CD14-positive monocyte (primary cell): ENCODE data around the gene BASP1. TPM values are rescaled to one million over a fixed set of nuclear protein-coding genes. Genes with fewer than 3 reads are reported as not detected.

Source experiments
- DNase-seq, 3 donors: peaks; one replicate each; pipeline ENCODE4 v3.0.0-alpha.2; 2011 to 2022
- H2AFZ ChIP-seq: 2 replicates; pipeline ENCODE4 v1.6.0; 2012; ENCODE audit warnings: mild to moderate bottlenecking, low read depth, low read length, inconsistent platforms; ENCODE audit not compliant: insufficient read depth, poor library complexity, severe bottlenecking
- H3K27ac ChIP-seq, 2 donors: 1 replicate in 1 of 2; 2 replicates in 1 of 2; pipeline ENCODE4 v1.5.1; 2012 to 2013; ENCODE audit warnings: low read length in 2 of 2, control low read depth in 1 of 2, inconsistent platforms in 1 of 2, low read depth in 1 of 2, mild to moderate bottlenecking in 1 of 2
- H3K27me3 ChIP-seq, 2 donors: one replicate each; pipeline versions ENCODE4 v1.6.0 to v1.6.1; 2011 to 2013; ENCODE audit warnings: low read length in 2 of 2; ENCODE audit not compliant: control insufficient read depth in 2 of 2, insufficient read depth in 2 of 2
- H3K36me3 ChIP-seq, 2 donors: replicated peaks in 1 of 2; 1 replicate in 1 of 2; 2 replicates in 1 of 2; pipeline versions ENCODE4 v1.5.1 to v1.6.1; 2012 to 2013; ENCODE audit warnings: low read length in 2 of 2, control low read depth in 1 of 2, inconsistent platforms in 1 of 2, mild to moderate bottlenecking in 1 of 2; ENCODE audit not compliant: insufficient read depth in 2 of 2, control insufficient read depth in 1 of 2
- H3K4me1 ChIP-seq, 2 donors: 1 replicate in 1 of 2; 2 replicates in 1 of 2; pipeline versions ENCODE4 v1.5.1 to v1.6.1; 2012 to 2013; ENCODE audit warnings: low read length in 2 of 2, control low read depth in 1 of 2, inconsistent platforms in 1 of 2, mild to moderate bottlenecking in 1 of 2, moderate library complexity in 1 of 2; ENCODE audit not compliant: insufficient read depth in 2 of 2, control insufficient read depth in 1 of 2
- H3K4me2 ChIP-seq: replicated peaks from 2 replicates; pipeline ENCODE3; 2012; ENCODE audit warnings: low read length, moderate library complexity, mild to moderate bottlenecking; ENCODE audit not compliant: poor library complexity, severe bottlenecking; ENCODE audit errors: extremely low read depth
- H3K4me3 ChIP-seq, 3 experiments: fragments of 200-600 bp in 1 of 3; sonication (generic) in 1 of 3; replicated peaks in 1 of 3; 1 replicate in 2 of 3; 2 replicates in 1 of 3; pipeline ENCODE4 v1.5.1; 2011 to 2013; ENCODE audit warnings: low read length in 3 of 3, mild to moderate bottlenecking in 3 of 3, control low read depth in 2 of 3, low read depth in 2 of 3, inconsistent platforms in 1 of 3, moderate library complexity in 1 of 3
- H3K79me2 ChIP-seq: 2 replicates; pipeline ENCODE4 v1.6.0; 2012; ENCODE audit warnings: mild to moderate bottlenecking, control low read depth, inconsistent platforms, low read length, moderate library complexity; ENCODE audit not compliant: insufficient read depth
- H3K9ac ChIP-seq: 2 replicates; pipeline ENCODE4 v1.6.0; 2017; ENCODE audit warnings: low read length, mild to moderate bottlenecking; ENCODE audit not compliant: insufficient read depth, poor library complexity, severe bottlenecking
- H3K9me3 ChIP-seq, 2 donors: replicated peaks in 1 of 2; 1 replicate in 1 of 2; 2 replicates in 1 of 2; pipeline versions ENCODE4 v1.5.1 to v1.6.1; 2012 to 2013; ENCODE audit warnings: low read length in 2 of 2, control low read depth in 1 of 2; ENCODE audit not compliant: control insufficient read depth in 1 of 2, insufficient read depth in 1 of 2
- H4K20me1 ChIP-seq: 2 replicates; pipeline ENCODE4 v1.6.0; 2012; ENCODE audit warnings: mild to moderate bottlenecking, low read length, control low read depth, moderate library complexity; ENCODE audit not compliant: insufficient read depth
- H3K27ac Mint-ChIP-seq, 7 donors: one replicate each; pipeline ENCODE4 v1.8.0; 2020; ENCODE audit warnings: mild to moderate bottlenecking in 7 of 7, mixed read lengths in 7 of 7, moderate library complexity in 6 of 7, inconsistent platforms in 2 of 7
- H3K27me3 Mint-ChIP-seq, 3 donors: one replicate each; pipeline ENCODE4 v1.8.0; 2021 to 2022; ENCODE audit warnings: low read depth in 3 of 3, mild to moderate bottlenecking in 3 of 3, mixed read lengths in 3 of 3, moderate library complexity in 3 of 3, inconsistent platforms in 1 of 3
- H3K36me3 Mint-ChIP-seq, 2 donors: one replicate each; pipeline ENCODE4 v1.8.0; 2020; ENCODE audit warnings: mixed read lengths in 2 of 2, inconsistent platforms in 1 of 2, mild to moderate bottlenecking in 1 of 2
- H3K4me1 Mint-ChIP-seq: one replicate; pipeline ENCODE4 v1.8.0; 2020; ENCODE audit warnings: mild to moderate bottlenecking, mixed read lengths
- H3K4me3 Mint-ChIP-seq, 2 donors: one replicate each; pipeline ENCODE4 v1.8.0; 2020; ENCODE audit warnings: mild to moderate bottlenecking in 2 of 2, mixed read lengths in 2 of 2, moderate library complexity in 1 of 2
- H3K9me3 Mint-ChIP-seq, 7 donors: one replicate each; pipeline ENCODE4 v1.8.0; 2020 to 2022; ENCODE audit warnings: mixed read lengths in 7 of 7, mild to moderate bottlenecking in 6 of 7, moderate library complexity in 6 of 7, inconsistent platforms in 2 of 7
- WGBS: methylation state at CpG from one replicate; pipeline ENCODE4 v1.1.5; 2013; ENCODE audit warnings: missing lambda C conversion rate; ENCODE audit not compliant: insufficient coverage; 5-methylcytosine and 5-hydroxymethylcytosine counted together
- intact Hi-C, 2 donors: fragments of 100-400 bp; cut with micrococcal nuclease; formaldehyde crosslinking; loops; one replicate each; pipeline versions ENCODE4 v1.15.0 to v1.15.1; 2023
- polyA plus RNA-seq, 3 donors: library from polyadenylated mRNA; depleted of rRNA in 1 of 3; unstranded in 2 of 3; stranded (reverse) in 1 of 3; fragments of 300-500 nt in 2 of 3; fragments of >200 nt in 1 of 3; fragmentation: Illumina TruSeq in 2 of 3; gene quantifications; 1 replicate in 2 of 3; 2 replicates in 1 of 3; pipeline ENCODE4 v1.2.3, GENCODE V29; 2012 to 2021
- TF ChIP-seq, protein P1 (sequence below): fragments of 200-600 bp; IDR thresholded peaks from one replicate; pipeline ENCODE4 v1.8.0; 2022; ENCODE audit warnings: antibody characterized with exemption, mild to moderate bottlenecking

The BASP1 gene
- polyA plus RNA-seq, 3 donors = 23.7 to 61.6 (median 36.6) TPM

DNA sequence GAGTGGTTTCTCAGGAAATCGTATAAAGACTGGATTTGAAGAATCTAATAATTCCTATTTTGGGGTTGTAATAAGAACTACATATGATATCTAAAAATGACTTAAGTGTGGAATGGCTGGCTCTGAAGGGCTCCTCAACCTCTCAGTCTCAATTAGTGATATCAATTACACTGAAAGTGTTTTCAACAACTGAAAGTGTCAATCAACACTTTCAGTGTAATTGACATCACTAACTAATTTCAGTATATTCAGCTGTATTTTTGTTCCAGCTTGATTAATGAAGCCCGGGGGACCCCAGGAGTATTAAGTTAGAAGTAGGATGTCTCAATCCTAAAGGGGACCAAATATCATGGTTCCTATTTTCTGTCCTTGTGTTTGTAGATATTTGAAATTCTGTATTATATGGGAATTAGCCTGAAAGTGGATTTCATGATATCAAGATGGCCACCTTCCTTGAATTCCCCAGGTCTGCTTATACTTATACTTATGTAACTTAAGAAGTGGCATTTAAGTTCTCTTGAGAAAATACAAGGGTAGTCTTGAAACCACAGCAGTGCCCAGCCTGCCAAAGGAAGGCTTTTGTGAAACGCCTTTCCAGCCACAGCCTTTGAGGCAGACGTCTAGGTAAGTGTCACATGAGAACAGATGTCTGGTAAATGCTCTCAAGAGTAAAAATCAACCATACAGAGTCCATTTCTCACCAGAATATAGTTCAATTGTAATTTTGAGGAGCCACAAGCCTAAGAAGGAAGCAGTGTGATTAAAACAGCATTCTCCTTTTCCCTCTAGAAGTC is 4.6 kb downstream of the BASP1 start:
- Mint-ChIP-seq H3K27ac (peak overlapping the region in 4 of 7 donors; percentile 41 to 68 (median 60)), H3K9me3 (peaks cover 0 to 3% (median 0%) of the 10 kb centered on the region in 7 donors), H3K4me1 (peaks cover 58% of the 10 kb centered on the region), H3K36me3 (peaks cover 16% of the 10 kb centered on the region in 2 donors), H3K27me3 (no peaks in the 10 kb centered on the region), H3K4me3 (no peak overlapping the region)
- Histone ChIP-seq H4K20me1 (peaks cover 77% of the 10 kb centered on the region), H2AFZ (no peak overlapping the region), H3K36me3 (no peaks in the 10 kb centered on the region), H3K4me3 (no peak overlapping the region), H3K4me1 (peaks cover 14 to 19% of the 10 kb centered on the region in 2 donors), H3K9ac (no peak overlapping the region), H3K9me3 (no peaks in the 10 kb centered on the region), H3K4me2 (no peak overlapping the region), H3K27me3 (no peaks in the 10 kb centered on the region), H3K27ac (no peak overlapping the region), H3K79me2 (peaks cover 94% of the 10 kb centered on the region)
- intact Hi-C loops = loop anchor here (5.0 to 10.0 kb wide), 2 partner anchors 35 to 123 kb away; no protein-coding TSS in a partner anchor
- no peak for DNase-seq
- WGBS = no CpG with 5 or more reads among the region's 4 CpGs
- TF ChIP-seq, protein P1, sequence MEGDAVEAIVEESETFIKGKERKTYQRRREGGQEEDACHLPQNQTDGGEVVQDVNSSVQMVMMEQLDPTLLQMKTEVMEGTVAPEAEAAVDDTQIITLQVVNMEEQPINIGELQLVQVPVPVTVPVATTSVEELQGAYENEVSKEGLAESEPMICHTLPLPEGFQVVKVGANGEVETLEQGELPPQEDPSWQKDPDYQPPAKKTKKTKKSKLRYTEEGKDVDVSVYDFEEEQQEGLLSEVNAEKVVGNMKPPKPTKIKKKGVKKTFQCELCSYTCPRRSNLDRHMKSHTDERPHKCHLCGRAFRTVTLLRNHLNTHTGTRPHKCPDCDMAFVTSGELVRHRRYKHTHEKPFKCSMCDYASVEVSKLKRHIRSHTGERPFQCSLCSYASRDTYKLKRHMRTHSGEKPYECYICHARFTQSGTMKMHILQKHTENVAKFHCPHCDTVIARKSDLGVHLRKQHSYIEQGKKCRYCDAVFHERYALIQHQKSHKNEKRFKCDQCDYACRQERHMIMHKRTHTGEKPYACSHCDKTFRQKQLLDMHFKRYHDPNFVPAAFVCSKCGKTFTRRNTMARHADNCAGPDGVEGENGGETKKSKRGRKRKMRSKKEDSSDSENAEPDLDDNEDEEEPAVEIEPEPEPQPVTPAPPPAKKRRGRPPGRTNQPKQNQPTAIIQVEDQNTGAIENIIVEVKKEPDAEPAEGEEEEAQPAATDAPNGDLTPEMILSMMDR = no peak

DNA sequence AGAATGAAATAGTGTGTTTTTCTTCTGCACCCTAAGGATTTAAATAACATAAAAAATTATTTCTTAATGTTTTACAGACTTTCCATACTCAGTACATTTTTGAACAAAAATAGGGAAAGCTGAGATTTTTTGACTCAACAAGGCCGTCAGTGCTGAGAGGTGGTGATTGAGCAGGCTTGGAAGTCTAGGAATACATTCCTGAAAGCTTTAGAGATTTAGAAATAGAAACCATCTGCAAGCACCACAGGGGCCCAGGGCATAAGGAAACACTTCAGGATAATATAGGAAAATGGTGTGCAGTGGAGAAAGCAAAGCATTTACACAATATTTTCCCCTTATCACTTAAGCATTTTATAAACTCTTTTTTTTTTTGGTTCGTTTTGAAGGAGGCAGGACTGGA is 5.2 kb downstream of the BASP1 start:
- Histone ChIP-seq H3K27me3 (no peaks in the 10 kb centered on the region), H3K9me3 (no peaks in the 10 kb centered on the region), H2AFZ (no peak overlapping the region), H3K79me2 (peaks cover 100% of the 10 kb centered on the region), H3K4me2 (no peak overlapping the region), H3K36me3 (no peaks in the 10 kb centered on the region), H3K4me1 (peaks cover 14 to 18% of the 10 kb centered on the region in 2 donors), H3K9ac (no peak overlapping the region), H4K20me1 (peaks cover 78% of the 10 kb centered on the region), H3K27ac (no peak overlapping the region), H3K4me3 (no peak overlapping the region)
- H3K4me3 Mint-ChIP-seq = no peak overlapping the region
- DNase-seq = no peak
- peaks cover 0 to 3% (median 0%) of the 10 kb centered on the region in 7 donors for H3K9me3 Mint-ChIP-seq
- 83% methylated on average over 1 of the region's 2 CpGs for WGBS
- TF ChIP-seq, protein P1 = no peak
- intact Hi-C loops = loop anchor here (5.0 to 10.0 kb wide), 2 partner anchors 35 to 122 kb away; no protein-coding TSS in a partner anchor
- peak overlapping the region in 1 of 7 donors; percentile 84 for H3K27ac Mint-ChIP-seq
- H3K4me1 Mint-ChIP-seq = peaks cover 61% of the 10 kb centered on the region
- no peaks in the 10 kb centered on the region for H3K27me3 Mint-ChIP-seq
- H3K36me3 Mint-ChIP-seq = peaks cover 16% of the 10 kb centered on the region in 2 donors
